COLO668 (cell line): Measurements from ENCODE around the gene ITGB5.
A peak's percentile ranks its signal among the peaks of the same experiment; 100 is the strongest.

Source experiments
- DNase-seq: peaks from one replicate; lab custom pipeline; 2025; ENCODE audit not compliant: unreplicated experiment; lab: John Stamatoyannopoulos, UW

The ITGB5 gene

DNA sequence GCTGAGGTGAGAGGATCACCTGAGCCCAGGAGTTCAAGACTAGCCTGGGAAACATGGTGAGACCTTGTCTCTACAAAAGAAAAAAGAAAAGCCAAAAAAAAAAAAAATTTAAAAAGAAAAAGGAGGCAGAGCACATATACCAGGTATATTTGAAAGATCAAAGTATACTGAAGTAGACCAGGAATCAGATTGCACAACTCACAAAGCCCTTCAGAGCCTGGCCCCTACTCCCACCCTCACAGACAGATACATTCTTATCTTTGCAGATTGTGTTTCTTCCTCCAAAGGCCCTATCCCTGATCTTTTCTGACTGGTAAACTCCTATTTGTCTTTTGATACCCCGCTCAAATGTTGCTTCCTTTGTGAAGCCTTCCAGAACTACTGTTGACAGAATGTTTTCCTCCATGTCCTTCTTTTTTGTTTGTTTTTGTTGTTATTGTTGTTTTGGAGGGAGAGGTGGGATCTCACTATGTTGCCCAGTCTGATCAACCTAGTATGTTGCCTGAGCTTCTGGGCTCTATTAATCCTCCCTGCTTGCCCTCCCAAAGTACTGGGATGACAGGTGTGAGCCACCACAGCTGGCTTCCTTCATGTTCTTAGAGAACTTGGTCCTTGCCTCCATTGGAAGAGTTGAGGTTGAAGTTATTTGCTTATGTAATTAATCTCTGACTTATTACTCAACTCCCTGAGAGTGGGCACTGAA lies 9.8 kb upstream of the ITGB5 start:
- no peak for DNase-seq

DNA sequence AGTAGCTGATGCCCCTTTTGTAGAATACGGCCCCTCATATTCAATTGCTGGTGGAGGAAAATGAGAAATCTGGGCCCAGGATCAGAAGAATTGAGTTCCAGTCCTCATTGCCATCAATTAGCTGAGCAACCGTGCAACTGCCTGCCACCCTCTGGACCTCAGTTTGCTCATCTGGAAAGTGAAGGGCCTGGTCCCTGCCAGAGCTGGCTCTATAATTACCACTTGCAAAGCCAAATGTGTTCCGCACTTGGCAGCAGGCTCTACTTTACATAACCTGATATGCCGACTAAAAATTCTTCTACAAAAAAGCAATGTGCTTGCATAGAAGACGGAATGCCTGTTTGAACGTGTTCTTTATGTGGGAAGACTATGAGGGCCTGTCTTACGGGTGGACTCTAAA lies 8.6 kb upstream of the ITGB5 start:
- DNase-seq, result no peak

- DNase-seq, result no peak
Observed at GRCh38 chr3:124893526-124893925, 6.4 kb upstream of the ITGB5 start.

DNA sequence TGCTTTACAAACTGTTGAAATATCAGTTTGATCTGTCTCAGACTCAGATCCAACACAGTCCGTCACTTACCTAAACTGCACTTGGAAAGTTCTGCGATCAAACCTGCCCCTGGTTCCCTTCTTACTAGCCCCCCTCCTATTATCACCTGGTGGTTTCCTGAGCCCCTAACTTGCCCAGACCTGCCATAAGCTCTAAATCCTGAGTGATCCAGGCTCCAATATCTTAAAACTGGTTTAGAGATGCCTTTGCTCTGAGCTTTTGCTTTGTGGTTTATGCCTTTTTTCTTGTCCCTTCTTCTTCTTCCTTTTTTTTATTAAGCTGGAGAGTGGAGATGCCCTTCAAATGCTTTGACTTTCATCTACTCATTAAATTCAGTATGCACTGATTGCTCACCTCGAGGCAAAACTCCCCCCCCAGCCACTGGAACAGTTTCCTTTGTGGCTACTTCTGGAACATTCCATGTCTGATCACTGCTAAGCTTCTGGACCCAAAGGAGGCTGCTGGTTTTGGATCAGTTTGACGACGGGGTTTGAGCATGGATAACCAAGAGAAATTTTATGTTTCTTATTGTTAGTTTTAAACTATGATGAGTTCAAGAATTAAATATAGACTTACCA lies 3.5 kb upstream of the ITGB5 start:
- DNase-seq, result no peak

- no peak for DNase-seq
Observed at GRCh38 chr3:124888482-124889441, 1.6 kb upstream of the ITGB5 start.

DNA sequence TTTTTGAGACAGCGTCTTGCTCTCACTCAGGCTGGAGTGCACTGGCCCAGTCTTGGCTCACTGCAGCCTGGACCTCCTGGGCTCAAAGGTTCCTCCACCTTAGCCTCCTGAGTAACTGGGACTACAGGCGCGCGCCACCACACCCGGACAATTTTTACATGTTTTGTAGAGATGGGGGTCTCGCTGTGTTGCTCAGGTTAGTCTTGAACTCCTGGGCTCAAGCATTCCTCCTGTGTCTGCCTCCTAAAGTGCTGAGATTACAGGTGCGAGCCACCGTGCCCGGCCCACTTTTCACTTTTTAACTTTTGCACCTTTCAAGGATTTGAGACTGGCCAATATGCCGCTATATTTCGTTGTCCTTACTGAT lies 750 bp upstream of the ITGB5 start:
- DNase-seq, result no peak

DNA sequence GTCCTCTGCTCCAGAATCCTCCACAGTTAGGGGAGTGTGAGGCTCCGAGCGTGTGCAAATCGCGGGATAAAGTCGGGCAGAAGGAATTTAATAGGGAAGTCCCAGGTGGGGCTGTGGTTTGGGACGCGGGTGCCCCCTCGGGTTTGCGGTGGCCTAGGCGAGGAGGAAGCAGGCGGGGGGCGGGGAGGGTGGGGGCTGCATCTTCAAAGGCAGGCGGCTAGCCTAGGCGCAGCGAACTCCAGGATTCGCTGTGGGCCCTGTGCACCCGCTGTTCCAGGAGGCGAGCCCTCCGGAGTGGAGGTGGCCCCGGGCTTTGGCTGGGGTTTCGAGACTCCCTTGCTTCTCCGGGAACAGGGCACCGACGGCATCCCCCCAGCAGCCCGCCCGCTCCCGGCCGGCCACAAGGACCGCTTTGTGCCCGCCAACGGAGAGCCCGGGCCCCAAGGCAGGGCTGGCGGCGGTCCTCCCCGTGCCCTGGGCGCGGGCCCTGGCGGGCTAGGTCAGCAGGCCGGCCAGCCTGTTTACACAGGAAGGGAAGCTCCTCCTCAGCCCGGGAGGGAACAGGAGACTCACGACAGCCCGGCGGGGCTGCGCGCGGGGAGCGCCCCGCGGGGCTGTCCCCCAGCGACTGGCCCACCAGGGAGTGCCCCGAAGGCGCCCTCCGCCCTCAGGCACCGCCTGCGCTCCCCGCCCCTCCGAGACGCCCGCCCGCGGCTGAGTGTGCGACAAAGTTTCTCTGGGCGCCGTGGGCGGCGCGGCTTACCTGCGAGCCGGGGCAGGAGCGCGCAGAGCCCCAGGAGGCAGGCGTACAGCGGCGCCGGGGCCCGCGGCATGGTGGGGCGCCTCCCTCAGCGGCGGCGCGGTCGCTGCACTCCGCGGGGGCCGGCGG lies 753 bp downstream of the ITGB5 start:
- peak; percentile 52 for DNase-seq

DNA sequence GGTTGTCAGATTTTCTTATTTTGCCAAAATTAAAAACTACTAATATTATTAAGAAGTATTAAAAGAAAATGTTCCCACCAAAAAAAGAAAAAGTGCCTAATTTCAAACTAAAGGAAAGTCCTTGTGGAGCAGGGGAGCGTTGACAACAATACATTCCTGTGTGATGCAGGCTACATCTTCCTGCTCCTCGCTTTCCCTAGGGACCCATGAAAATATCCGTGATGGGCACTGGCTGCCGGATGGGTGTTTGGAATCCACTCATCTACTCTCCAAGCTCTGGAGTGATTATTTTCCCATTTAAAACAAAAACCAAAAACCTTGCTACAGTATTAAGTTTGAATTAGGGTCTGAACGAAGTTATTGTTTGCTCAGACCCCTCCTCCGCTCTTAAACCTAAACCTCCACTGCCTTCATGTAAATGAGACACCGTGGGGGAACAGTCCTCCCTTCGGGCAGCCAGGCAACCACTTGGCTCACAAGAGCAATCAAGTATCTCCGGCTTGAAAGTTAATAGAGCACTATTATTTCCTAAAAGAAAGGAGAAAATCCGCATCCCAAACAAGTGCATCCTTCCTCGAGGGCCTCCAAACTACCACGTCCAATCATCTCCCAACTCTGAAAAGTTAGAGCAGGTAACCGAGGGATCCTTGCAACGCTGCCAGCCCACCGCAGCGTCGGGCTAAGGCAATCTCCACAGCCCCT lies 1.5 kb downstream of the ITGB5 start:
- DNase-seq, result no peak

GRCh38 chr3:124884474-124885101 lies 2.6 kb downstream of the ITGB5 start:
- DNase-seq, result no peak

GRCh38 chr3:124883766-124884473 lies 3.2 kb downstream of the ITGB5 start:
- DNase-seq, result no peak

- DNase-seq, result no peak
Observed at GRCh38 chr3:124882816-124883747, 4.1 kb downstream of the ITGB5 start.

GRCh38 chr3:124881976-124882697 lies 5.0 kb downstream of the ITGB5 start:
- DNase-seq, result no peak

DNA sequence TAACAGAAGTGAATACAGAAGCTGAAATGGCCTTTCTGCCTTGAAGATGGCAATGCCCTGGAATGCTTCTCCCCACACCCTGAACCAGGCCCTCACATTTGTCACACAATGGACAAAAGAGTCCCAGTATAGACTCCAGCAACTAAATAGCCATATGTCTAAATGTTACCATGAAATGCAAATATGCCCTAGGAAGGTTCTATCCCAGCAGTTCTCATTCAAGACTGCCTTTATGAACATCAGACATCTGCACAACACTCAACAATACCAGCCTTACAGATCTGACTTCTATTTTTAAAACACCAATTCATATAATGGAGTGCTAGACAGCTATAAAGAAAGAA lies 7.9 kb downstream of the ITGB5 start:
- no peak for DNase-seq

DNA sequence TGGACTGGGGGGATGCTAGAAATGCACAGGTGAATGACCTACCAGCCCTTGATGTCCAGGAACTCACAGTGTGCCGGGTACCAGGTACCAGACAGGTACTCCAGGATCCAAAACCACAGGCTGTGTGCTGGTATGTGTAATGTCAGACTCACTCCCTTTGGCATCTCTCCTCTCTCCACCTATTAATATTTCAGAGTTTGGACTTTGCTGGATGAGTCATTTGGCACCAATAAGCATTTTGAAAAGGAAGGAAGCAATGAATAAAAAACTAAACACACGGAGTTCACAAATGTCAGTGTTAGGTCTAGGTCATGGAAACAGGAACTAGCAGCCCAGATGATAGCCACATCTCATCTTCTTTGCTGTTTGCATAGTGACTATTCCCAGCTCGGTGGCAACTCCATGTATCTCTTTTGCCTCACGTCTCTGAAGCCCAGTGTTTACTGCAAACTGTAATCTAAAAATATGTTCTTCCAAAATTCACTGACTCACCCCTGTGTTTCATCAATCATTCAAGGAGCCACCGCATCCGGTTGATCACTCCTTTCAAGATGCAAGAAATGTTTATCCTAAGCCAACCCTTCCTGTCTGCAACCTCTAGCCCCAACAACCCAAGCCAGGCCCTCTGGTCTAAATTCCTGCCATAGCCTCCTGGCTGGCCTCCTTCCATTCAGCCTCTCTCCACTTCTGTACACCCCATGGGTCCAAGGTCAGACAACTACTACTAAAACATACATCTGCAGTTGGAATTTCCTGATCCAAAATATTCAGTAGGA lies 8.4 kb downstream of the ITGB5 start:
- no peak for DNase-seq

GRCh38 chr3:124877674-124878073 lies 9.5 kb downstream of the ITGB5 start:
- DNase-seq, result no peak

GRCh38 chr3:124876401-124876878 lies 10.7 kb downstream of the ITGB5 start:
- no peak for DNase-seq

DNA sequence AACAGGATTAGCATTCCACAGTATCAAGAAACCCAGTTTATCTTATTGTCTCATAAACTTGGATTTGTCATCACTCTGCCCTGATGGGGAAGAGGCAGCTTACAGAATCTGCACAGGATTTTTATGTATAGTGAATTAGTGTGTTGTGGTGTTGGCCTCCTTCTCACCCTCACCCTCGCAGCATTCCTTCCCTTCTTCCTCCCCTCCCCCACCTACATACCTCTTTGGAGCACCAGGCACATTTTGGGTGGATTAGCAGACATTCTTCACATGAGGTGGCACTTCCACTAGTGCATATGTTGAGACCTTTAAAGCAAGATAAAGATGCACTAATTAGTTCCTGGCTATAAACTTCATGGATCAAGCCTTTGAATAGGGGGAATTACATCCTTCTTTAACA lies 13.9 kb downstream of the ITGB5 start:
- no peak for DNase-seq
